ENCODE results near the gene ALG9.

- TF ChIP-seq CTCF (IDR thresholded peaks at IDR 0.05; ENCODE audit: insufficient read depth, low read depth, low read length) (no peak), EZH2 (IDR thresholded peaks at IDR 0.05; ENCODE audit: insufficient read depth, low read length) (no peak)
Observed at GRCh38 chr11:111855506-111855905, 15.9 kb downstream of the ALG9 start.
